ENCODE data around the gene ROBO3.

ROBO3 gene

GRCh38 chr11:124865181-124865901 lies at the start of gene ROBO3:
Gene ROBO3 (plus strand): TSS chr11:124865432. CDS start chr11:124865578, 146 bp downstream.
- peak; percentile 78 for DNase-seq

DNA sequence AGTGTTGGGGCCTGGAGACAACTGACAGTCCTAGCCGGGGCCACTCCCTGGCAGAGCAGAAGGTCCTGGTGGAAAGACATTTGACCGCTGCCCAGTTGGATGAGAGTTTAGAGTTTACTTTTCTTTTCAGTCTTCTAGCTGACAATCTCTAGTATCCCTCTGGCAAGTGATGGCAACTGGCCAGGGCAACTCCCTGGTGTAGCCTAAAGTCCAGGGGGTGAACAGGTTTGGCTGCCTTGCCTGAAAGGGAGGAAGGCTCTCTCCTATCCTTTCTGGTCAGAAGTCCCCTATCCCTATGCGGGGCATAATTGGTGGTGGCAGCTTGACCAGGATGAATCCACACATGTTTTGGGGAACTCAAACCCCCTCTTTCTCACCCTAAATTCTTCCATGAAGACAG lies 48.2 kb upstream of the ROBO3 start:
- DNase-seq, result no peak

DNA sequence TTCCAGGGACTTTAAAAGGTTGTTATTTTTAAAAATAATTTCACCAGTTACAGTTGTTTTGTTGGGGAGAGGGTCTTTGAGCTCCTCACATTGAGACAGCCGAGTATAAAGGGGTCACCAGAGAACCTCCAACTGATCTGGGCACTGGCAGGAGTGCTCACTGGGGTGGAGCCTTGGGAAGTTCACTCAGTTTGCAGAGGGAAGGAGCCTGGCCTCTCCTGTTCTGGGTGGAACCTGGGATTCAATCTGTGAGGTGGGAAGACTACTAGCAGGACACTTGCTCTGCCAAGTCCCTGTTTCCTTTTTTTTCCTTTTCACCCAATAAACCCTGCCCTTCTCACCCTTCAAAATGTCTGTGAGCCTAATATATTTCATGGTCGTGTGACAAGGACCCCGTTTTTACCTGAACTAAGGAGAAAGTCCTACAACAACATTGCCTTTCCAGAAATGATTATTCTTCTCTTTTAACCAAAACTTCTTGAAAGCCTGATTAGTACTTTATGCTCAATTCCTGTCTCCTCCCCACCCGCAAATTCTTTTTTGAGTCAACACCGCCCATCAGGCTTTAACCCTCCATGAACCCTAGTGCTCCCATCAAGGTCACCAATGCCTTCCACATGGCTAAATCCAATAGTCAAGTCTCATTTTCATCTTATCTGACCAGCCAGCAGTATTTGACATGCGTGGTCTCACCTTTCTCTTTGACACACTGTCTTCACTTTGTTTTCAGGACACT lies 43.1 kb upstream of the ROBO3 start:
- no peak for DNase-seq

GRCh38 chr11:124823512-124824376 lies 41.5 kb upstream of the ROBO3 start:
- DNase-seq, result no peak

- DNase-seq, result no peak
Observed at GRCh38 chr11:124825876-124826275, 39.4 kb upstream of the ROBO3 start.

- DNase-seq, result no peak
Observed at GRCh38 chr11:124829986-124830385, 35.2 kb upstream of the ROBO3 start.

DNA sequence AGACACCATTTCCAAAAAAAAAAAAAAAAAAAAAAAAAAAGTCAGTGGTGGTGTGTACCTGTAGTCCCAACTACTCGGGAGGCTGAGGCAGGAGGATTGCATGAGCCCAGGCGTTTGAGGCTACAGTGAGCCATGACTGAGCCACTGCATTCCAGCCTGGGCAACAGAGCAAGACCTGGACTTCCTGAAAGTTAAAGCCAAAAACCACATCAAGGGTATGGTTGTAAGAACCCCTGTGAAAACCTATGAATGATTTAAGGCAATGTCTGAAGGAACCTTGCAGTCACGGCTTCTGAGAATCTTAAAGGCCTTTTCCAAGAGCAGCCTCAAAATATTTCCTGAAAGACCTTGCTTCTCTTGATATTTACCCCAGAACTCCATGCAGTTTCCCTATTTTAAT lies 34.5 kb upstream of the ROBO3 start:
- no peak for DNase-seq

GRCh38 chr11:124831897-124832296 lies 33.3 kb upstream of the ROBO3 start:
- no peak for DNase-seq

DNA sequence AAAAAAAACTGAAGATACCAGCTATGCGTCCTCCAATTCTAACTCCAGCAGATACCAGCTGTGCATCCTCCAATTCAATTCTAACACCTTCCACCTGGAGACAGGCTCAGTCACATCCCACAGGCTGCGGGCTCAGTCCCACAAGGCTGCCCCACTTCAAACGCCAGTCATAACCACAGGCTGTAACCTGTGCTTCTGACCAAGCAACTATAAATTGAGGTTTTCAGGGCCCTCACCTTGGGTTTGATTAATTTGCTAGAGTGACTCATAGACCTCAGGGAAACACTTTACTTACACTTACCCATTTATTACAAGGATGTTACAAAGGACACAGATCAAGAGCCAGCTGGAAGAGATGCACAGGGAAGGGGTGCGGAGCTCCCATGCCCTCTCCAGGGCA lies 32.7 kb upstream of the ROBO3 start:
- DNase-seq, result no peak

- no peak for DNase-seq
Observed at GRCh38 chr11:124834526-124835180, 30.6 kb upstream of the ROBO3 start.

DNA sequence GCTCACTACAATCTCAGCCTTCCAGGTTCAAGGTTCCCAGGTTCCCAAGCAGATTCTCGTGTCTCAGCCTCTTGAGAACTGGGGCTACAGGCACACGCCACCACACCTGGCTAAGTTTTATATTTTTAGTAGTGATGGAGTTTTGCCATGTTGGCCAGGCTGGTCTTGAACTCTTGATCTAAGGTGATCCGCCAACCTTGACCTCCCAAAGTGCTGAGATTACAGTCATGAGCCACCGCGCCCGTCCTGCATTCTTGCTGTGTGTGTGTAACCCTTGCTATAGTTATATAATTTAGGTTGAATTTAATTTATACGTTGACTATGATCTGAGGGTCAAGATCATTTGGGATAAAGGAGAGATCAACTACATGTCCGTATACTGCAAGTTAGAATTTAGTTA lies 29.3 kb upstream of the ROBO3 start:
- no peak for DNase-seq

DNA sequence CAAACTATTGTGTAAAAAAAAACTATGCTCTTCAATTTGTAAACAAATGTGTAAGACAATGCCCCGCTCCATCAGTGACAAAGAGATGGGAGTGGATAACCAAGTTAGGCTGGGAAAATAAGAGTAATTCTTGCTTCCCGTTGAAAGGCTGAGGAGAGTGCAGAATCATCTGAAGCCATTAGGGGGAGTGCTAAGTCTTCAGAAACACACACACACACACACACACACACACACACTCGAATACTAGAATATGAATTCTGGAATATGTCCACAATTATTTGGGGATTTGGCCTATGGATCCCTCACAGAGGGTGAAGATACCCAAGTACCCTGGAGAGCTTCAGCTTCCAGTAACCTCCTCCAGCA lies 27.8 kb upstream of the ROBO3 start:
- DNase-seq, result peak; percentile 94

DNA sequence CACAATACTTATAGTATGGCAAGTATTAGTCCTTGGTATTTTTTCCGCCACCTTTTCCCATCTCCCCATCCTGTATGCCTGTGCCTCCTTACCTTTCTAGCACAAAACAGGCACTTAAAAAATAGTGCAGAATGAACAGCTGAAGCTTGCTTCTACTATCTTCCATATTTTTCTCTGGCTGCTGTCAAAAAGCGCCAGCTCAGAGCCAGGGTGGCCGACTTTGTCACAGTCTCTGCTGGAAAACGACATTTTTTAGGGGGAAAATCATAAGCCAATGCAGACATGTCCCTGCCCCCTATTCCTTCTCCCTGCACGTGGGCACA lies 26.5 kb upstream of the ROBO3 start:
- no peak for DNase-seq

DNA sequence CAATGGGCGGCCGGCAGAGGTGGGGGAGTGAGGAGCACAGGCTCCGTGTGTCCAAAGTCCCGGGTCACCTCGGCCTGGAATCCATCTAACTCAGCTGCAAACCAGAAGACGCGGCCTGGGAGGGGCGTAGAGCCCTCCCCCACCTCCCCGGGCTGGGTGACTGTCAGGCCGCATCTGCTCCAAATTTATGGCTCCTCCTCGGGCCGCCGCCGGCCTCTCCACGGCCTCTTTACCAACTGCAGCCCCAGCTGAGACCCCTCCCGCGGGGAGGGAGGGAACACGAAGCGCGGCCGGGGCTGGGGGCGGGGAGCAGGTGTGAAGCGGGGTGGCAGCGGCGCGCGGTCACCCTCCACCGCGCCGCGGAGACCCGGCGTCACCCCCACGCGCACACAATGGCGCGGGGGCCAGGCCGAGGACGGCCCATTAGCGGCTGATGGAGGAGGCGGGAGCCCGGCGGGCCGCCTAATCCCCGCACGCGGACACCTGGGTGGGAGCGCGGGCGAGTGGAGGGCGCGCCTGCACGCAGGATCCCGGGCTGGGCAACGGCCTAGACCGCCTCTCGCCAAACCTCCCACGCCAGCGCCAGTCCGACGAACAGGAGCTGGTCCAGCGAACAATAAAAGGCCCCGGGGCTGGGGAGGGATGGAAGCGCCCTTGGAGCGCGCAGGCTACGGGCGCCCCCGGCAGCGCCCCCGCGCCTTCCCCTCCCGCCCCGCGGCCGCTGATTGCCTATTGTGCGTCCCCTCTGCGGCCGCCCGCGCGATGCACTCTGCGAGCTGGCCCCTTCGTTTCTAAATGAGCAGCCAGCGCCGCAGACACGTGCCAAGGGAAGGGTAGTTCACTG lies 25.9 kb upstream of the ROBO3 start:
- peak; percentile 66 for DNase-seq

- DNase-seq, result no peak
Observed at GRCh38 chr11:124839972-124840621, 25.1 kb upstream of the ROBO3 start.

DNA sequence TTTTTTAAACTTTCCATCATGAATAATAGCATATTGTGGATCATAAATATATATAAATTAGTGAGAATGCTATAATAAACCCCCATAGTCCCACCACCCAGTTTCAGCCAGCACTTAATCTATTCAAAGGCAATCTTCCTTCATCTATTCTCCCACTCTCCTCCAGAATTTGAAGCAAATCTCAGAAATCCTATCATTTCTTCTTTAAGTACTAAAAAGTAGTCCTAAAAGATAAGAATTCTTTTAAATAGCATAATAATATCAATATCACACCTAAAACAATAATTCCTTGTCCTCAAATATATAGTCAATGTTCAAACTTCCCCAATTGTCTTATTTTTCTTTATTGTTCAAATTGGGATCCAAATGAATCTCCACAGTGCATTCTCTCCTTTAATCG lies 24.6 kb upstream of the ROBO3 start:
- DNase-seq, result no peak

DNA sequence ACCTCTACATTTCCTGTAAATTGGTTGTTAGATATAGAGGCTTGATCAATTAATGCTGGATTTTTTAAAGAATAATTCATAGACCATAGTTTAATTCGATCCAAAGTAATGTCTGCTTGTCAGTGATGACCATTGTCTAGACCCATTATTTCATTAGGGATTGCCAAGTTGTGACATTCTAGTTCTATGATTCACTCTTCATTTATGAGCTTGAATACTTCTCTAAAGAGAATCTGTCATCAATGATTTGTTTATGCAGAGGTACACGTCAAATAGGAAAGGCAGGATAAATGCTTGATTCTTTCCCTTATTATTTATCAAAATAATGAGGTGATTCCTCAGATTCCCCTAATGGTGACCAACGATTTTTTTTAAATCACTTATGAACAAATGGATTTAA lies 24.0 kb upstream of the ROBO3 start:
- DNase-seq, result no peak

DNA sequence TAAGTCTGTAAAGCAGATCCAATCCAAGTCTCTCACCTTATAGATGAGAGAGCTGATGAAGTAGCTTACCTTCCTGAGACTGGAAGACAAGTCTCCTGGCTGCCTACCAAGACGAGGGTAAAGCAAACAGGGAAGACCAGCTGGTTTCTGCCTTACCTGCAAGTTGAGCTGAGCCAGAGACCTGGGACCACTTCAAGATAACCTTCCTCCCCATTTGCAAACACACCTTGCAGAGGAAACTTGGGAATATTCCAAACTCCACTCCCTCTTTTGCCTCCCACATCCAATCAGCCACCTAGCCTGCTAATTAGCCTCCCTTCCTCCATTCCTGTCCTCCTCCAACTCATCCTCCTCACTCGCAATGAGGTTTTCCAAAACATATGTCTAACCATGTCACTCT lies 23.4 kb upstream of the ROBO3 start:
- DNase-seq, result peak; percentile 90

- peak; percentile 49 for DNase-seq
Observed at GRCh38 chr11:124842305-124842704, 22.9 kb upstream of the ROBO3 start.

GRCh38 chr11:124843616-124843910 lies 21.7 kb upstream of the ROBO3 start:
- no peak for DNase-seq

- no peak for DNase-seq
Observed at GRCh38 chr11:124844664-124845079, 20.6 kb upstream of the ROBO3 start.

GRCh38 chr11:124846070-124846673 lies 19.1 kb upstream of the ROBO3 start:
- DNase-seq, result no peak

All from NCI-H1105 treated with DMSO at 0.1 percent for 48 hours (cell line).